ENCODE data around the gene ZFYVE28. TPM values are rescaled to one million over a fixed set of nuclear protein-coding genes. Genes with fewer than 3 reads are reported as not detected.

Gene ZFYVE28
- total RNA-seq, 1 donor from 2014 or later: 1.3 TPM

DNA sequence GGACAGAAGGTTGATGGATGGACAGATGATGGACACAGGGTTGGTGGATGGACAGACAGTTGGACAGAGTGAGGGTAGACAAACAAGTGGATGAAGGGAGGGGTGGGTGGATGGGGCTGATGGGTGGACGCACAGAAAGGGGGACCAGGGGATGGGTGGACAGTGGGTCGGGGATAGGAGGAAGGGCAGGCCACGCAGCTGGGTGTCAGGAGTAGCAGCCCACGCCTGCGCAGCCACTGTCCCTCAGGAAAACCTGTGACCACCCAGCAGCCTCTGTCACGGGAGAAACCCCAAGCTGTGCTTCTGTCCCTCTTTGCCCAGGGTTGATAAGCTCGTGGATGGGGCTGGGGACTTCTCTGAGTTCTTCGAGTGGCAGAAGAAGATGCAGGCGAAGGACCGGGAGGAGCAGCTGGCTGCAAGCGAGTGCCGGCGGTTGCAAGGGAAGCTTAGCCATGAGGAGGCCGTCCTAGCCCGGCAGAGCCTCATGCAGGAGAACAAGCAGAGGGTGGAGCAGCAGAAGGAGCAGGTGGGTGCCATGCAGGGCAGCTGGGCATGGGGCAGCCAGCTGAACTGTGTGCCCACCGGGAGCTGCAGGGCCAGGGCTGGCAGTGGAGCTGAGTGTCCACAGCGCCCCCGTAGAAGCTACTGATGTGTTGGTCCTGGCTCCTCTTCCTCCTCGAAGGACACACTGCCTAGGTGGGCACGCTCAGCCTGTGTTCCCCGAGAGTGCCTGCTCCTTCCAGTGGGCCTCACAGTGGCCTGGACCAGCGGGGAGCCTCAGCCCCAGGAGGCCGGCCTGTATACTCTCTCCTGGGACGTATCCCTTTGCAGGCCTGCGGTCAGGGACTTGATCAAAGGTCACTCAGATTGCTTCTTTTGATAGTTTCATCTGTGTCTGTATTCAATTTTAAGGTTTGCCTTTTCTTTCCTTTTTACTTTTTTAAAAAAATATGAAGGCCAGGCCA lies 33.7 kb upstream of the ZFYVE28 start:
- no peak for FAIRE-seq
- no peaks in the 10 kb centered on the region for H3K36me3 ChIP-seq (ENCODE audit: control insufficient read depth, insufficient read depth, low read length)
- H3K27me3 ChIP-seq (ENCODE audit: control insufficient read depth, insufficient read depth, low read length): peaks cover 2% of the 10 kb centered on the region
- TF ChIP-seq, protein P1, sequence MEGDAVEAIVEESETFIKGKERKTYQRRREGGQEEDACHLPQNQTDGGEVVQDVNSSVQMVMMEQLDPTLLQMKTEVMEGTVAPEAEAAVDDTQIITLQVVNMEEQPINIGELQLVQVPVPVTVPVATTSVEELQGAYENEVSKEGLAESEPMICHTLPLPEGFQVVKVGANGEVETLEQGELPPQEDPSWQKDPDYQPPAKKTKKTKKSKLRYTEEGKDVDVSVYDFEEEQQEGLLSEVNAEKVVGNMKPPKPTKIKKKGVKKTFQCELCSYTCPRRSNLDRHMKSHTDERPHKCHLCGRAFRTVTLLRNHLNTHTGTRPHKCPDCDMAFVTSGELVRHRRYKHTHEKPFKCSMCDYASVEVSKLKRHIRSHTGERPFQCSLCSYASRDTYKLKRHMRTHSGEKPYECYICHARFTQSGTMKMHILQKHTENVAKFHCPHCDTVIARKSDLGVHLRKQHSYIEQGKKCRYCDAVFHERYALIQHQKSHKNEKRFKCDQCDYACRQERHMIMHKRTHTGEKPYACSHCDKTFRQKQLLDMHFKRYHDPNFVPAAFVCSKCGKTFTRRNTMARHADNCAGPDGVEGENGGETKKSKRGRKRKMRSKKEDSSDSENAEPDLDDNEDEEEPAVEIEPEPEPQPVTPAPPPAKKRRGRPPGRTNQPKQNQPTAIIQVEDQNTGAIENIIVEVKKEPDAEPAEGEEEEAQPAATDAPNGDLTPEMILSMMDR (IDR thresholded peaks at IDR 0.05; ENCODE audit: insufficient read depth, low read length, severe bottlenecking): no peak
- no peak overlapping the region for H3K4me3 ChIP-seq (ENCODE audit: low read depth, low read length)
- DNase-seq (ENCODE audit: low read depth): no peak

DNA sequence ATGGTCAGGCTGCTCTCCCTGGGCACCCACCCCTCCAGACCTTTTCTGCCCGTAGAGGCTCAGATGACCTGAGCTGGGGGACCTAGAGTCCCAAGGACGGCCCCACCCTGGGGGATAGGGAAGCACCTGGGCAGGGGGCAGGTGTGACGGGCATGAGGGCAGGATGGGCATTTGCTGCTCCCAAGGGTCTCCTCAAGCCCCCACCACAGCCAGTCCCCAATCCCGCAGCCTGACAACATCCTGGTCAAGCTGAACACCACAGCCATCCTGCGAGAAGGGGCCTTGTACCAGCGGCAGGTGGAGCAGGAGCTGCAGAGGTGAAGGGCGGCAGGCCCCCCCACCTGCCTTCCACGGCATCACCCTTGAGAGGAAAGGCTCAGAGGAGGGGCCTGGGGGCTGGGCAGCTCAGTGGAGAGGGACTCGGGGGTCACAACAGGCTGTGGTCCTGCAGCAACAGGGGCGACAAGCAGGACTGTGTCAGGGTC lies 32.6 kb upstream of the ZFYVE28 start:
- no peak for DNase-seq (ENCODE audit: low read depth)
- TF ChIP-seq, protein P1 (IDR thresholded peaks at IDR 0.05; ENCODE audit: insufficient read depth, low read length, severe bottlenecking): no peak
- no peak overlapping the region for H3K4me3 ChIP-seq (ENCODE audit: low read depth, low read length)
- no peaks in the 10 kb centered on the region for H3K36me3 ChIP-seq (ENCODE audit: control insufficient read depth, insufficient read depth, low read length)
- FAIRE-seq: no peak
- H3K27me3 ChIP-seq (ENCODE audit: control insufficient read depth, insufficient read depth, low read length): peaks cover 2% of the 10 kb centered on the region

DNA sequence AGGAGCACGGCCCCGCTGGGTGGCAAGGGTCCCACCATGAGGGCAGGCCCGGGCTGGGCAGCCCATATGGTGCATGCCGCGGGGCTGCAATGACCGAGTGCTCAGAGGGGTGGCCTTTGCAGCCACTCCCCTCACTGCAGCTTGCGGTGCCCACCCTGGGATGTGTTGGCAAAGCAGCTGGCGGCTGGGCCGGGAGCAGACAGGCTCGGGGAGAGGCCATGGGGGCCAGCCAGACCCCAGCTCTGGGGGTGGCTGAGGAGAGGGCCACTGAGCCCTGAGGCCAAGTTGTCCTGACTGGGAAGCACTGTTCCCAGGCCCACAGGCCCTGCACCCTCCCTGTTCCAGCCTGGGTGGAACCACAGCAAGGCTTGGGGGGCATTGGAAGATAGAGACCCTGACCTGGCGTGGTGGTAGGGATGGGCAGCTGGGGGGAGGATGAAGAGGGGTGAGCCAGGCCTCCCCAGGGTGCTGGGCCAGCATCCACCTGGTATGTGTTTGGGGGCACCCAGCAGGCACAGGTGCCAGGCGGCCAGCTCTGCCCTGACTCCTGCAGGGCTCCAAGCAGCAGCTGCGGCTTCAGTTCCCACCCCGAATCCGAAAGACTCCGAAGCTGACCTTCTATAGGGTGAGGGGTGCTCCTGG lies 32.1 kb upstream of the ZFYVE28 start:
- DNase-seq (ENCODE audit: low read depth) (no peak), FAIRE-seq (no peak)
- Histone ChIP-seq H3K27me3 (ENCODE audit: control insufficient read depth, insufficient read depth, low read length) (peaks cover 2% of the 10 kb centered on the region), H3K36me3 (ENCODE audit: control insufficient read depth, insufficient read depth, low read length) (no peaks in the 10 kb centered on the region), H3K4me3 (ENCODE audit: low read depth, low read length) (no peak overlapping the region)
- TF ChIP-seq, protein P1 (IDR thresholded peaks at IDR 0.05; ENCODE audit: insufficient read depth, low read length, severe bottlenecking): no peak

DNA sequence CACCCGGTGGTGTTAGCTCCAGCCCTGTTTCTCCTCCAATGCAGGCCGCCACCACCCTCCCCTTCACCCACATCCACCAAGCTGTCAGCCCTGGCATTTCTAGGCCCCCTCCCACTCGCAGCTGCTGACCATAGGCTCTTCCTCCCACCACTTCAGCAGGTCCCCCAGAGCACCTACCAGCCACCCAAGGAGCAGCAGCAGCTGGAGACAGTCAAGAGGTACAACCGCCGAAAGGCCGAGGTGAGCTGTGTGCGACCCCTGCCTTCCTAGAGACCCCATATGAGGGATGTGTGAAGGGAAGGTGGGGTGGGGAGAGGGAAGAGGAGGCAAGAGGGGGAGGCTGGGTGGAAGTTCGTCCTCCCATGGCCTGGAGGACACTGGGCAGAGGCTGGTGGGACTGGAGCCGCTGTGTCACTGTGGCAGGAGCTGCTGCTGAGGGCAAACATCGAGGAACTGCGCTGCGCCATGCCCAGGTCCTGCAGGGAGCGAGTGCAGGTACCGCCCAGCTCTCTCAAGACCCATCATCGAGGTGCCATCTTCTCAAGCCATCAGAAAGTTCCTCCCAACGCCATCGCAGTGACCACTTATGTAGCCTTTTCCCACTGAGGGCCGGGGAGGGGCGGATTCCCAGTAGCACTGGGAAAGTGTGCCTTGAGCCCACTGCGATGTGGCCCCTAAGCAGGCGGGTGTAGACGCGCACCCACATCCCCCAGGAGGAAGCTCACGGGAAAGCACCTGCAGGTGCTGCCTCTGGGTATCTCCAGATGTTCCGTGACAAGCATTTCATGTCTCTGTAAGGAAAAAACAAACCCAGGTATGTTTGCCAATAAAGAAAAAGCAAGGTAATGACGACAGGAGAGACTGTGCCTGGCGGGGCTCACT lies 31.3 kb upstream of the ZFYVE28 start:
- H3K4me3 ChIP-seq (ENCODE audit: low read depth, low read length): no peak overlapping the region
- H3K36me3 ChIP-seq (ENCODE audit: control insufficient read depth, insufficient read depth, low read length): no peaks in the 10 kb centered on the region
- H3K27me3 ChIP-seq (ENCODE audit: control insufficient read depth, insufficient read depth, low read length): peaks cover 2% of the 10 kb centered on the region
- DNase-seq (ENCODE audit: low read depth): no peak
- no peak for FAIRE-seq
- TF ChIP-seq, protein P1 (IDR thresholded peaks at IDR 0.05; ENCODE audit: insufficient read depth, low read length, severe bottlenecking): no peak

DNA sequence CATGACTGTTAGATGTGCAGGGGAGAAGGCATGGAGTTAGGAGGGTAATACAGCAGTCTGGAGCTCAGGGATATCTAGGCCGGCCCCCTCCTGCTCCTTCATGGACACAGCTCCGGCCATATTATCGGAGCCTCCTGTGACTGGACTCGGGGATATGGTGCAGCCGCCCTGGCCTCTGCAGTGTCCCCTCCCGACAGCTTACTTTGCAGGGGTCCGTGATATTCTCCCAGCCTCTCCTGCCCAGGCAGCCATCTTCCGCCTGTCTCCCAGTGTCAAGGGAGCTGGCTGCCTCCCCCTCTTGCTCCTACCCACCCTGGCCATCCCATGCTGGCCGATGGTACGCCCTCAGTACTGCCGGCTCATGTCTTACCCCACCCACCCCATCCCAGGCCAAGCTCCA lies 30.6 kb upstream of the ZFYVE28 start:
- no peaks in the 10 kb centered on the region for H3K36me3 ChIP-seq (ENCODE audit: control insufficient read depth, insufficient read depth, low read length)
- H3K27me3 ChIP-seq (ENCODE audit: control insufficient read depth, insufficient read depth, low read length): peaks cover 2% of the 10 kb centered on the region
- H3K4me3 ChIP-seq (ENCODE audit: low read depth, low read length): no peak overlapping the region
- DNase-seq (ENCODE audit: low read depth) (no peak), FAIRE-seq (no peak)
- TF ChIP-seq, protein P1 (IDR thresholded peaks at IDR 0.05; ENCODE audit: insufficient read depth, low read length, severe bottlenecking): no peak
